WI38 (cell line): Measurements from ENCODE around the gene GPC5.
"Not testable (repeated sequence)": the region's sequence is repeated elsewhere in the genome, so short reads cannot be mapped to it uniquely, and the experiment has no call there.

Experiments used
- H3K4me3 ChIP-seq: 2 replicates; pipeline ENCODE4 v1.5.1; 2011; ENCODE audit warnings: low read depth, mild to moderate bottlenecking, control low read depth, low read length
- TF ChIP-seq, protein P1 (sequence below): IDR thresholded peaks from 2 replicates; pipeline ENCODE4 v1.5.1; 2012; ENCODE audit warnings: low read depth, mild to moderate bottlenecking, control low read depth, low read length

Gene GPC5

DNA sequence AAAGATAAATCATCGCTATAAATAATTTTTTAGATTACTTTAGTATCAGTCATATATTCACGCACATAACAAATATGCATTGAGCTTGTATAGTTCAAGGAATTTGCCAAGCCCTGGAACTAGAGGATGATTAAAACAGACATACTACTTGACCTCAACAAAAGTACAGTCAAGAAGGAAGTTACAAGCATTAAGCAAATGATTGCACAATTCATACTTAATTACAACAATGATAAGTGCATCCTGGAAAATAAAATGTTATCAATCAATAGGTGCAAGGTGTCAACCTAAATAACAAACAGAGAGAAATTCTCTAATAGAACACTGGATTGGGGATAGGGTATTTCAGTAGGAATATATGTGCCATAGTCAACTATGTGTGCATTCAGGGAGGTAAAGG lies 491.2 kb downstream of the GPC5 start:
- no peak overlapping the region for H3K4me3 ChIP-seq
- TF ChIP-seq, protein P1, sequence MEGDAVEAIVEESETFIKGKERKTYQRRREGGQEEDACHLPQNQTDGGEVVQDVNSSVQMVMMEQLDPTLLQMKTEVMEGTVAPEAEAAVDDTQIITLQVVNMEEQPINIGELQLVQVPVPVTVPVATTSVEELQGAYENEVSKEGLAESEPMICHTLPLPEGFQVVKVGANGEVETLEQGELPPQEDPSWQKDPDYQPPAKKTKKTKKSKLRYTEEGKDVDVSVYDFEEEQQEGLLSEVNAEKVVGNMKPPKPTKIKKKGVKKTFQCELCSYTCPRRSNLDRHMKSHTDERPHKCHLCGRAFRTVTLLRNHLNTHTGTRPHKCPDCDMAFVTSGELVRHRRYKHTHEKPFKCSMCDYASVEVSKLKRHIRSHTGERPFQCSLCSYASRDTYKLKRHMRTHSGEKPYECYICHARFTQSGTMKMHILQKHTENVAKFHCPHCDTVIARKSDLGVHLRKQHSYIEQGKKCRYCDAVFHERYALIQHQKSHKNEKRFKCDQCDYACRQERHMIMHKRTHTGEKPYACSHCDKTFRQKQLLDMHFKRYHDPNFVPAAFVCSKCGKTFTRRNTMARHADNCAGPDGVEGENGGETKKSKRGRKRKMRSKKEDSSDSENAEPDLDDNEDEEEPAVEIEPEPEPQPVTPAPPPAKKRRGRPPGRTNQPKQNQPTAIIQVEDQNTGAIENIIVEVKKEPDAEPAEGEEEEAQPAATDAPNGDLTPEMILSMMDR = no peak

DNA sequence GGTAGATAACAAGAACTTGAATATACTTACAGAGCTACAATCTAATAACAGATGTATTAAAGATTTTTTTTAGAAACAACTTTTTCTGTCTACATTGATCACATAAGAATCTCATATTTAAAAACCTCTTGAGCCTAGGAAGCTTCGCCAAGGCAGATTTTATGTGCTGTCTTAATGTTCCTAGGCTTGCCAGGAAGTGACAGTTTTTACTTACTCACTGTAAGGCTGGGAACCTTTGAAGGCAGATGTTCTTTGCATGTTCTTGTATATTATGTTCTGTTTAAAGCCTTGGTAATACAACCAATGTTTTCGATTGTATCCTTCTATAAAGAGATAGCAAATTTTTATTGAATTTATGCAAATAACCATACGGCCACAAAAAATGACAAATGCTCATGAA lies 492.7 kb downstream of the GPC5 start:
- TF ChIP-seq, protein P1 = no peak
- no peak overlapping the region for H3K4me3 ChIP-seq

DNA sequence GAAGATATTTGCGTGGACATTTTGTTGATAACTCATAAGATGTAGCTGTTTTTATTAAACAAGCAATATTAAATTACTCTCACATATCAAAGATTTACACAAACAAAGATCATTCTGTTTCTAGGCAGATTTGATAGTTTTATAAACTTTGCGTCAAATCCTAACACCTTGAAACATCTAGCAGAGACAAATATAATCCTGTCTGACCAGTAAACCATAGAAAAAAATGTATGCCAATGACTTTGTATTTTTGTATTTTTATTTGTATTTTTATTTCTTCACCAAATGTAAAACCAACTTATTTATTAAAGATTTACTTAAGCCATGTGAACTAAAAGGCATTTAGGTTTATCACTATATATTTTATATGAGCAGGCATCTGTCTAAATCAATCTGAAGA lies 494.6 kb downstream of the GPC5 start:
- H3K4me3 ChIP-seq = no peak overlapping the region
- TF ChIP-seq, protein P1 = no peak

DNA sequence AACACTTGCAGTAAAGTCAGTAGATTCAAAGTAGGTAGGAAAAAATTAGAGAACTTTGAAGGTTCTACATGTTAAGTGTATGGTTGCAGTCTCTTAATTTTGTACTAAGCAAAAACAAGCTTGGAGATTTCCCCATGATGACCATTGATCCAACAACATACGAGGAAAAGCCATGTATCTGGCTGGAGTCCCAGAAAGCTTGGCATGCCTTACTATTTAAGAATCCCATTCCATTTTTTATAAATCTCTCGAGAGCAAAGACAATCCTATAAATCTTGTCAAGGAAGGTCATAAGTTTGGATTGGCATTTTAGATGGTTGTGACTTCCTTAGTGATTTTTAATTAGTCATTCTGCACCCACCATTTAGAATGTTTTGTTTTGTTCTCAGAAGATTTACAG lies 495.9 kb downstream of the GPC5 start:
- TF ChIP-seq, protein P1 = no peak

GRCh38 chr13:91896547-91896946 lies 498.1 kb downstream of the GPC5 start:
- no peak overlapping the region for H3K4me3 ChIP-seq
- TF ChIP-seq, protein P1 = no peak

More for the DNA sequence above, 495.9 kb downstream of the GPC5 start:
- no peak overlapping the region for H3K4me3 ChIP-seq

DNA sequence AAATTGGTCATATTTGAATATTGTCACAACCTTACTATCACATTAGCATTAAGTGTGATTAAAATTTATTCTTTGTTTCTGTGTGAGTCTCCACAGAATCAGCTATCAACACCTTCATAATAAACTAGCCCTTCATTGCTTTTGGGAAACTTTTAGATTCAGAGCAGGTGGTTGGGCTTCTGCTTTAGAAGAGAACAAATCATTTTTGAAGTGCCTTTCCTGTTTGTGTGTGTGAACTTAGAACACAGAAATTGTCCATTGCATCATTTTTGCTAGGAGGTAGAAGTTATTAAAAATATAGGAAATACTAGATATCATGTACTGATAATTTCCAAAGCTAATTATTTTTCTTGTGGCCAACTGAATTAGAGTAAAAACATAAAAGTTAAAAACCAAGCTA lies 500.6 kb downstream of the GPC5 start:
- not testable (repeated sequence) for H3K4me3 ChIP-seq

GRCh38 chr13:91902291-91902690 lies 503.9 kb downstream of the GPC5 start:
- TF ChIP-seq, protein P1 = no peak
- H3K4me3 ChIP-seq = no peak overlapping the region

DNA sequence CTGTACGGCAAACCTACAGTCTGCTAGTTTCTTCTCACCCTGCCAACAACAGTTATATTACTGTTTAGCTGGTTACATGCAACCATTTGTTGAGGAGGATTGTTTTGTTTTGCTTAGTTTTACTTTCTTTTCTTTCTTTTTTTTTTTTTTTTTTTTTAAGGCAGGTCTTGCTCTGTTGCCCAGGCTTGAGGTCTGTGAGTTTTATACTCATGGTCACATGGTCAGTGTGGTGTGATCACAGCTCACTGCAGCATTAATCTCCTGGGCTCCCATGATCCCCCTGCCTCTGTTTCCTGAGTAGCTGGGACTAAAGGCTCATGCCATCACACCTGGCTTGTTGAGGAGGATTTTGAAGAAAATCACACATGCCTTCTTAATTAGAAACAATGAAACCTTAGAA lies 505.6 kb downstream of the GPC5 start:
- no peak overlapping the region for H3K4me3 ChIP-seq
- TF ChIP-seq, protein P1 = no peak
